Liver (tissue), 9 donors: ENCODE results near the gene BRSK2. TPM values are rescaled to one million over a fixed set of nuclear protein-coding genes. Genes with fewer than 3 reads are reported as not detected.

ENCODE experiments used
- DNase-seq: peaks from one replicate; pipeline ENCODE4 v3.0.0-alpha.2; 2017; ENCODE audit warnings: low spot score
- H3K27ac ChIP-seq, 2 donors: one replicate each; pipeline ENCODE4 v1.7.0; 2013; ENCODE audit warnings: inconsistent platforms in 2 of 2, low read length in 2 of 2, control low read depth in 1 of 2, low read depth in 1 of 2, mild to moderate bottlenecking in 1 of 2
- H3K27me3 ChIP-seq, 4 donors: one replicate each; pipeline versions ENCODE4 v1.6.1 to v1.7.0; 2013; ENCODE audit warnings: low read length in 3 of 4, inconsistent platforms in 1 of 4, mild to moderate bottlenecking in 1 of 4, moderate library complexity in 1 of 4; ENCODE audit not compliant: control insufficient read depth in 4 of 4, insufficient read depth in 4 of 4
- H3K36me3 ChIP-seq, 4 donors: one replicate each; pipeline versions ENCODE4 v1.6.1 to v1.7.0; 2013; ENCODE audit warnings: low read length in 3 of 4, mild to moderate bottlenecking in 3 of 4, low read depth in 1 of 4, moderate library complexity in 1 of 4; ENCODE audit not compliant: control insufficient read depth in 4 of 4, insufficient read depth in 3 of 4
- H3K4me1 ChIP-seq, 4 donors: one replicate each; pipeline versions ENCODE4 v1.6.1 to v1.7.0; 2013; ENCODE audit warnings: low read length in 3 of 4, mild to moderate bottlenecking in 3 of 4, moderate library complexity in 1 of 4; ENCODE audit not compliant: control insufficient read depth in 4 of 4, insufficient read depth in 4 of 4
- H3K4me3 ChIP-seq, 3 donors: one replicate each; pipeline versions ENCODE4 v1.6.1 to v1.7.0; 2013; ENCODE audit warnings: low read length in 3 of 3, control low read depth in 1 of 3, low read depth in 1 of 3, mild to moderate bottlenecking in 1 of 3
- H3K9ac ChIP-seq, 2 donors: one replicate each; pipeline ENCODE4 v1.7.0; 2013; ENCODE audit warnings: low read length in 2 of 2, mild to moderate bottlenecking in 2 of 2, moderate library complexity in 2 of 2, control low read depth in 1 of 2, low read depth in 1 of 2
- H3K9me3 ChIP-seq, 4 donors: one replicate each; pipeline versions ENCODE4 v1.6.1 to v1.7.0; 2013; ENCODE audit warnings: low read length in 3 of 4; ENCODE audit not compliant: control insufficient read depth in 4 of 4
- EGR1 ChIP-seq, 2 donors: IDR thresholded peaks; 2 replicates each; pipeline ENCODE4 v1.6.1; 2016 to 2018; ENCODE audit warnings: antibody characterized with exemption in 2 of 2, low read depth in 2 of 2
- FOXA2 ChIP-seq: IDR thresholded peaks from 2 replicates; pipeline ENCODE4 v1.6.1; 2016; ENCODE audit warnings: antibody characterized with exemption
- GABPA ChIP-seq, 2 donors: IDR thresholded peaks in 1 of 2; conservative IDR thresholded peaks in 1 of 2; 2 replicates each; pipeline ENCODE4 v1.6.1; 2016; ENCODE audit warnings: antibody characterized with exemption in 2 of 2, mild to moderate bottlenecking in 1 of 2, moderate library complexity in 1 of 2
- HNF4A ChIP-seq, 2 donors: conservative IDR thresholded peaks; 2 replicates each; pipeline ENCODE4 v1.6.1; 2016; ENCODE audit warnings: antibody characterized with exemption in 2 of 2, mild to moderate bottlenecking in 2 of 2
- HNF4G ChIP-seq: IDR thresholded peaks from 2 replicates; pipeline ENCODE4 v1.6.1; 2016; ENCODE audit warnings: antibody characterized with exemption
- JUND ChIP-seq, 2 donors: IDR thresholded peaks; 2 replicates each; pipeline ENCODE4 v1.6.1; 2016; ENCODE audit warnings: antibody characterized with exemption in 2 of 2
- NR2F2 ChIP-seq: IDR thresholded peaks from 2 replicates; pipeline ENCODE4 v1.6.1; 2016; ENCODE audit warnings: antibody characterized with exemption
- RAD21 ChIP-seq, 2 donors: IDR thresholded peaks; 2 replicates each; pipeline ENCODE4 v1.6.1; 2016; ENCODE audit warnings: antibody characterized with exemption in 2 of 2, mild to moderate bottlenecking in 2 of 2
- RXRA ChIP-seq, 2 donors: IDR thresholded peaks; 2 replicates each; pipeline ENCODE4 v1.6.1; 2017 to 2018; ENCODE audit warnings: antibody characterized with exemption in 2 of 2, mild to moderate bottlenecking in 1 of 2
- SP1 ChIP-seq: IDR thresholded peaks from 2 replicates; pipeline ENCODE4 v1.6.1; 2018; ENCODE audit warnings: antibody characterized with exemption, mild to moderate bottlenecking
- TAF1 ChIP-seq: conservative IDR thresholded peaks from 2 replicates; pipeline ENCODE4 v1.6.1; 2016; ENCODE audit warnings: antibody characterized with exemption, mild to moderate bottlenecking
- YY1 ChIP-seq: IDR thresholded peaks from 2 replicates; pipeline ENCODE4 v1.6.1; 2016; ENCODE audit warnings: antibody characterized with exemption, mild to moderate bottlenecking
- WGBS: extraction: QIAGEN DNeasy Blood & Tissue Kit; methylation state at CpG from one replicate; pipeline ENCODE4 v1.1.7; 2013; 5-methylcytosine and 5-hydroxymethylcytosine counted together
- polyA plus RNA-seq, 2 donors: library from polyadenylated mRNA; stranded (reverse) in 1 of 2; unstranded in 1 of 2; fragments of 200-250 nt in 1 of 2; fragments of >200 nt in 1 of 2; fragmentation: Nextera tagmentation in 1 of 2; extraction: Ambion mirVana in 1 of 2; gene quantifications; one replicate each; pipeline versions ENCODE4 v1.2.1 to v1.2.3, GENCODE V29; 2013 to 2015
- total RNA-seq, 2 donors: library from RNA; depleted of rRNA; stranded (reverse); fragments of >200 nt; gene quantifications; one replicate each; pipeline ENCODE4 v1.2.3, GENCODE V29; 2014
- TF ChIP-seq, protein P1 (sequence below): fragments of 150-350 bp; IDR thresholded peaks from 2 replicates; pipeline ENCODE4 v1.5.1; 2017; ENCODE audit warnings: improper control_type of control experiment, low read depth, low read length; ENCODE audit not compliant: missing input control
- TF ChIP-seq, protein P2 (sequence below): IDR thresholded peaks from 2 replicates; pipeline ENCODE4 v1.6.1; 2016; ENCODE audit warnings: antibody characterized with exemption
- TF ChIP-seq, protein P3 (sequence below): IDR thresholded peaks from 2 replicates; pipeline ENCODE4 v1.6.1; 2016; ENCODE audit warnings: antibody characterized with exemption
- TF ChIP-seq, protein P4 (sequence below): IDR thresholded peaks from 2 replicates; pipeline ENCODE4 v1.6.1; 2016; ENCODE audit warnings: antibody characterized with exemption, mild to moderate bottlenecking
- TF ChIP-seq, protein P5 (sequence below): IDR thresholded peaks from 2 replicates; pipeline ENCODE4 v1.6.1; 2016; ENCODE audit warnings: antibody characterized with exemption
- donor health status: healthy.
- donor health status: healthy.
- donor health status: healthy.
- donor health status: healthy.
- donor health status: healthy.

The BRSK2 gene
- total and polyA plus RNA-seq, 4 donors: 0.05 to 0.17 TPM; not detected in 2

DNA sequence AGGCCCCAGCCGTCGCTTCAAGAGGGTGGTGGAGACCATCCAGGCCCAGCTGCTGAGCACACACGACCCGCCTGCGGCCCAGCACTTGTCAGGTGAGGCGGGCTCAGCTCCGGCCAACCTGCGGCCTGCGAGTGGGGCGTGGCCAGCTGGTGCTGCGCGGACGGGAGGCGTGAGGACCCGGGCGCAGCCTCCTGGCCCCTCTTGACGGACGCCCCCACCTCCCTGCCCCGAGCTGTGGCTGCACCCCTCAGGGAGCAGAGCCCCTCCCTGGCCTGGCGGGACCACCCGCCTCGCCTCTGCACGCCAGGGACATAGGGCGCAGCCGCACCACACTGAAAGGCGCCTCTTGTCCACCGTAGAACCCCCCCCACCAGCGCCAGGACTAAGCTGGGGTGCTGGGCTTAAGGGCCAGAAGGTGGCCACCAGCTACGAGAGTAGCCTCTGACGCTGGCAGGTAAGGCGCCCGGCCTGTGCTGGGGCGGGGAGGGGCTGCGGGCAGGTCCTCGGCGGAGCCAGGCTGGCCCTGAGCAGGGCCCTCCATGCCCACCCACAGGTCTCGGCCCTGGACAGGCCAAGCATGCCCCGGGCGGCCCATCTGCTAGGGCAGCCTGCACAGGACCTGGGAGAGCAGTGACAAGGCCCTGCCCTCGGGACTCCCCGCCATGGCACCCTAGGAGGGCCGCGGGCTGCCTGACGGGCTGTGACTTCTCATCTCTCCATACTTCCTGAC lies 67.0 kb downstream of the BRSK2 start:
- DNase-seq: no peak
- Histone ChIP-seq H3K36me3 (peaks cover 0 to 2% (median 0%) of the 10 kb centered on the region in 4 donors), H3K27ac (no peak overlapping the region), H3K4me1 (peaks cover 0 to 3% (median 0%) of the 10 kb centered on the region in 4 donors), H3K9ac (no peak overlapping the region), H3K27me3 (no peaks in the 10 kb centered on the region), H3K4me3 (no peak overlapping the region), H3K9me3 (no peaks in the 10 kb centered on the region)
- TF ChIP-seq SP1: no peak
- TF ChIP-seq, protein P1, sequence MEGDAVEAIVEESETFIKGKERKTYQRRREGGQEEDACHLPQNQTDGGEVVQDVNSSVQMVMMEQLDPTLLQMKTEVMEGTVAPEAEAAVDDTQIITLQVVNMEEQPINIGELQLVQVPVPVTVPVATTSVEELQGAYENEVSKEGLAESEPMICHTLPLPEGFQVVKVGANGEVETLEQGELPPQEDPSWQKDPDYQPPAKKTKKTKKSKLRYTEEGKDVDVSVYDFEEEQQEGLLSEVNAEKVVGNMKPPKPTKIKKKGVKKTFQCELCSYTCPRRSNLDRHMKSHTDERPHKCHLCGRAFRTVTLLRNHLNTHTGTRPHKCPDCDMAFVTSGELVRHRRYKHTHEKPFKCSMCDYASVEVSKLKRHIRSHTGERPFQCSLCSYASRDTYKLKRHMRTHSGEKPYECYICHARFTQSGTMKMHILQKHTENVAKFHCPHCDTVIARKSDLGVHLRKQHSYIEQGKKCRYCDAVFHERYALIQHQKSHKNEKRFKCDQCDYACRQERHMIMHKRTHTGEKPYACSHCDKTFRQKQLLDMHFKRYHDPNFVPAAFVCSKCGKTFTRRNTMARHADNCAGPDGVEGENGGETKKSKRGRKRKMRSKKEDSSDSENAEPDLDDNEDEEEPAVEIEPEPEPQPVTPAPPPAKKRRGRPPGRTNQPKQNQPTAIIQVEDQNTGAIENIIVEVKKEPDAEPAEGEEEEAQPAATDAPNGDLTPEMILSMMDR: no peak
- TF ChIP-seq RAD21 (IDR thresholded peaks at IDR 0.05): no peak
- no peak for TF ChIP-seq JUND (IDR thresholded peaks at IDR 0.05)
- no peak for TF ChIP-seq HNF4A (conservative IDR thresholded peaks at IDR 0.05)
- TF ChIP-seq NR2F2: no peak
- TF ChIP-seq YY1: no peak
- no peak for TF ChIP-seq HNF4G
- TF ChIP-seq, protein P2, sequence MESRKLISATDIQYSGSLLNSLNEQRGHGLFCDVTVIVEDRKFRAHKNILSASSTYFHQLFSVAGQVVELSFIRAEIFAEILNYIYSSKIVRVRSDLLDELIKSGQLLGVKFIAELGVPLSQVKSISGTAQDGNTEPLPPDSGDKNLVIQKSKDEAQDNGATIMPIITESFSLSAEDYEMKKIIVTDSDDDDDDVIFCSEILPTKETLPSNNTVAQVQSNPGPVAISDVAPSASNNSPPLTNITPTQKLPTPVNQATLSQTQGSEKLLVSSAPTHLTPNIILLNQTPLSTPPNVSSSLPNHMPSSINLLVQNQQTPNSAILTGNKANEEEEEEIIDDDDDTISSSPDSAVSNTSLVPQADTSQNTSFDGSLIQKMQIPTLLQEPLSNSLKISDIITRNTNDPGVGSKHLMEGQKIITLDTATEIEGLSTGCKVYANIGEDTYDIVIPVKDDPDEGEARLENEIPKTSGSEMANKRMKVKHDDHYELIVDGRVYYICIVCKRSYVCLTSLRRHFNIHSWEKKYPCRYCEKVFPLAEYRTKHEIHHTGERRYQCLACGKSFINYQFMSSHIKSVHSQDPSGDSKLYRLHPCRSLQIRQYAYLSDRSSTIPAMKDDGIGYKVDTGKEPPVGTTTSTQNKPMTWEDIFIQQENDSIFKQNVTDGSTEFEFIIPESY: no peak
- TF ChIP-seq, protein P3, sequence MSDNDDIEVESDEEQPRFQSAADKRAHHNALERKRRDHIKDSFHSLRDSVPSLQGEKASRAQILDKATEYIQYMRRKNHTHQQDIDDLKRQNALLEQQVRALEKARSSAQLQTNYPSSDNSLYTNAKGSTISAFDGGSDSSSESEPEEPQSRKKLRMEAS: no peak
- TF ChIP-seq GABPA (IDR thresholded peaks at IDR 0.05 in 1 of 2, conservative IDR thresholded peaks at IDR 0.05 in 1 of 2): no peak
- no peak for TF ChIP-seq TAF1
- TF ChIP-seq FOXA2: no peak
- TF ChIP-seq, protein P4, sequence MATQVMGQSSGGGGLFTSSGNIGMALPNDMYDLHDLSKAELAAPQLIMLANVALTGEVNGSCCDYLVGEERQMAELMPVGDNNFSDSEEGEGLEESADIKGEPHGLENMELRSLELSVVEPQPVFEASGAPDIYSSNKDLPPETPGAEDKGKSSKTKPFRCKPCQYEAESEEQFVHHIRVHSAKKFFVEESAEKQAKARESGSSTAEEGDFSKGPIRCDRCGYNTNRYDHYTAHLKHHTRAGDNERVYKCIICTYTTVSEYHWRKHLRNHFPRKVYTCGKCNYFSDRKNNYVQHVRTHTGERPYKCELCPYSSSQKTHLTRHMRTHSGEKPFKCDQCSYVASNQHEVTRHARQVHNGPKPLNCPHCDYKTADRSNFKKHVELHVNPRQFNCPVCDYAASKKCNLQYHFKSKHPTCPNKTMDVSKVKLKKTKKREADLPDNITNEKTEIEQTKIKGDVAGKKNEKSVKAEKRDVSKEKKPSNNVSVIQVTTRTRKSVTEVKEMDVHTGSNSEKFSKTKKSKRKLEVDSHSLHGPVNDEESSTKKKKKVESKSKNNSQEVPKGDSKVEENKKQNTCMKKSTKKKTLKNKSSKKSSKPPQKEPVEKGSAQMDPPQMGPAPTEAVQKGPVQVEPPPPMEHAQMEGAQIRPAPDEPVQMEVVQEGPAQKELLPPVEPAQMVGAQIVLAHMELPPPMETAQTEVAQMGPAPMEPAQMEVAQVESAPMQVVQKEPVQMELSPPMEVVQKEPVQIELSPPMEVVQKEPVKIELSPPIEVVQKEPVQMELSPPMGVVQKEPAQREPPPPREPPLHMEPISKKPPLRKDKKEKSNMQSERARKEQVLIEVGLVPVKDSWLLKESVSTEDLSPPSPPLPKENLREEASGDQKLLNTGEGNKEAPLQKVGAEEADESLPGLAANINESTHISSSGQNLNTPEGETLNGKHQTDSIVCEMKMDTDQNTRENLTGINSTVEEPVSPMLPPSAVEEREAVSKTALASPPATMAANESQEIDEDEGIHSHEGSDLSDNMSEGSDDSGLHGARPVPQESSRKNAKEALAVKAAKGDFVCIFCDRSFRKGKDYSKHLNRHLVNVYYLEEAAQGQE: no peak
- no peak for TF ChIP-seq EGR1 (IDR thresholded peaks at IDR 0.05; ENCODE audit: low read depth in 2 of 2)
- TF ChIP-seq, protein P5, sequence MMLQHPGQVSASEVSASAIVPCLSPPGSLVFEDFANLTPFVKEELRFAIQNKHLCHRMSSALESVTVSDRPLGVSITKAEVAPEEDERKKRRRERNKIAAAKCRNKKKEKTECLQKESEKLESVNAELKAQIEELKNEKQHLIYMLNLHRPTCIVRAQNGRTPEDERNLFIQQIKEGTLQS: no peak
- TF ChIP-seq RXRA (IDR thresholded peaks at IDR 0.05): no peak
- 88% methylated on average over 44 of the region's 44 CpGs for WGBS
